Peyer's patch (tissue), 4 donors: ENCODE measurements around the gene SLC26A1.

Source experiments
- CTCF ChIP-seq, 6 experiments: fragments of 450-650 bp in 4 of 6; fragments of 200-600 bp in 2 of 6; sonication (generic) in 1 of 6; IDR thresholded peaks; one replicate each; pipeline ENCODE4 v1.5.1; 2017 to 2019; ENCODE audit warnings: antibody characterized with exemption in 6 of 6, mild to moderate bottlenecking in 3 of 6, moderate library complexity in 1 of 6
- POLR2A ChIP-seq, 2 donors: fragments of 450-650 bp; IDR thresholded peaks; one replicate each; pipeline ENCODE4 v1.5.1; 2017; ENCODE audit warnings: antibody characterized with exemption in 2 of 2, mild to moderate bottlenecking in 2 of 2, moderate library complexity in 2 of 2

GRCh38 chr4:1015179-1015578 lies 22.0 kb upstream of the SLC26A1 start:
- TF ChIP-seq CTCF (IDR thresholded peaks at IDR 0.05) (no peak), POLR2A (IDR thresholded peaks at IDR 0.05) (no peak)
